ENCODE data around the gene CFAP141.

- TF ChIP-seq, protein P1, sequence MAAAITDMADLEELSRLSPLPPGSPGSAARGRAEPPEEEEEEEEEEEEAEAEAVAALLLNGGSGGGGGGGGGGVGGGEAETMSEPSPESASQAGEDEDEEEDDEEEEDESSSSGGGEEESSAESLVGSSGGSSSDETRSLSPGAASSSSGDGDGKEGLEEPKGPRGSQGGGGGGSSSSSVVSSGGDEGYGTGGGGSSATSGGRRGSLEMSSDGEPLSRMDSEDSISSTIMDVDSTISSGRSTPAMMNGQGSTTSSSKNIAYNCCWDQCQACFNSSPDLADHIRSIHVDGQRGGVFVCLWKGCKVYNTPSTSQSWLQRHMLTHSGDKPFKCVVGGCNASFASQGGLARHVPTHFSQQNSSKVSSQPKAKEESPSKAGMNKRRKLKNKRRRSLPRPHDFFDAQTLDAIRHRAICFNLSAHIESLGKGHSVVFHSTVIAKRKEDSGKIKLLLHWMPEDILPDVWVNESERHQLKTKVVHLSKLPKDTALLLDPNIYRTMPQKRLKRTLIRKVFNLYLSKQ (tag by site-specific recombination; IDR thresholded peaks at IDR 0.05; ENCODE audit: borderline replicate concordance) = no peak
- no peak for TF ChIP-seq PRDM1 (tag by site-specific recombination; IDR thresholded peaks at IDR 0.05)
These were observed 27.0 kb downstream of the CFAP141 start for GRCh38 chr1:154178911-154179811.
